Smooth muscle cell (in vitro differentiated cells): ENCODE measurements around the gene TMEM114. TPM values are rescaled to one million over a fixed set of nuclear protein-coding genes. Genes with fewer than 3 reads are reported as not detected.
"Not testable (repeated sequence)": the region's sequence is repeated elsewhere in the genome, so short reads cannot be mapped to it uniquely, and the experiment has no call there.

ENCODE experiments used
- DNase-seq: peaks from one replicate; lab custom pipeline; 2025; ENCODE audit not compliant: unreplicated experiment; lab: John Stamatoyannopoulos, UW
- H2AFZ ChIP-seq: fragments of 200-600 bp; sonication (generic); 2 replicates; pipeline ENCODE4 v1.6.0; 2016; ENCODE audit warnings: antibody characterized with exemption, low read depth, mild to moderate bottlenecking
- H3F3A ChIP-seq: fragments of 200-600 bp; sonication (generic); 2 replicates; pipeline ENCODE4 v1.6.0; 2017; ENCODE audit warnings: antibody characterized with exemption, low read depth
- H3K27ac ChIP-seq: fragments of 200-600 bp; sonication (generic); 2 replicates; pipeline ENCODE4 v1.5.1; 2016; ENCODE audit warnings: low read depth, mild to moderate bottlenecking
- H3K27me3 ChIP-seq: fragments of 200-600 bp; sonication (generic); 2 replicates; pipeline ENCODE4 v1.6.1; 2016; ENCODE audit warnings: low read depth, mild to moderate bottlenecking
- H3K36me3 ChIP-seq: fragments of 200-600 bp; sonication (generic); 2 replicates; pipeline ENCODE4 v1.5.1; 2016; ENCODE audit warnings: low read depth
- H3K4me1 ChIP-seq: fragments of 200-600 bp; sonication (generic); 2 replicates; pipeline ENCODE4 v1.5.1; 2016; ENCODE audit warnings: low read depth
- H3K4me2 ChIP-seq: fragments of 200-600 bp; sonication (generic); 2 replicates; pipeline ENCODE4 v1.6.0; 2016; ENCODE audit warnings: mild to moderate bottlenecking
- H3K4me3 ChIP-seq: fragments of 200-600 bp; sonication (generic); 2 replicates; pipeline ENCODE4 v1.5.1; 2016; ENCODE audit warnings: mild to moderate bottlenecking
- H3K79me2 ChIP-seq: fragments of 200-600 bp; sonication (generic); 2 replicates; pipeline ENCODE4 v1.6.0; 2016; ENCODE audit warnings: low read depth, mild to moderate bottlenecking
- H3K9ac ChIP-seq: fragments of 200-600 bp; sonication (generic); 2 replicates; pipeline ENCODE4 v1.6.0; 2016; ENCODE audit warnings: low read depth
- H3K9me3 ChIP-seq: fragments of 200-600 bp; sonication (generic); replicated peaks from 2 replicates; pipeline ENCODE4 v1.5.1; 2016; ENCODE audit warnings: low read depth
- H4K20me1 ChIP-seq: fragments of 200-600 bp; sonication (generic); 2 replicates; pipeline ENCODE4 v1.6.0; 2016; ENCODE audit warnings: low read depth
- WGBS: methylation state at CpG from one replicate; pipeline ENCODE4 v1.1.7; 2016; ENCODE audit warnings: low lambda C conversion rate; 5-methylcytosine and 5-hydroxymethylcytosine counted together
- polyA plus RNA-seq: library from polyadenylated mRNA; unstranded; fragments of >200 nt; fragmentation: Nextera tagmentation; extraction: Ambion mirVana; gene quantifications from 2 replicates; pipeline ENCODE4 v1.2.1, GENCODE V29; 2016
- total RNA-seq: library from RNA; depleted of rRNA; stranded (reverse); fragments of >200 nt; gene quantifications from 2 replicates; pipeline ENCODE4 v1.2.3, GENCODE V29; 2014
- TF ChIP-seq, protein P1 (sequence below): fragments of 200-600 bp; sonication (generic); IDR thresholded peaks from 2 replicates; pipeline ENCODE4 v1.5.1; 2017; ENCODE audit warnings: borderline replicate concordance, mild to moderate bottlenecking, antibody characterized with exemption; ENCODE audit not compliant: insufficient read depth, poor library complexity, severe bottlenecking

The TMEM114 gene
- total and polyA plus RNA-seq, 2 experiments from 2014 or later: not detected

DNA sequence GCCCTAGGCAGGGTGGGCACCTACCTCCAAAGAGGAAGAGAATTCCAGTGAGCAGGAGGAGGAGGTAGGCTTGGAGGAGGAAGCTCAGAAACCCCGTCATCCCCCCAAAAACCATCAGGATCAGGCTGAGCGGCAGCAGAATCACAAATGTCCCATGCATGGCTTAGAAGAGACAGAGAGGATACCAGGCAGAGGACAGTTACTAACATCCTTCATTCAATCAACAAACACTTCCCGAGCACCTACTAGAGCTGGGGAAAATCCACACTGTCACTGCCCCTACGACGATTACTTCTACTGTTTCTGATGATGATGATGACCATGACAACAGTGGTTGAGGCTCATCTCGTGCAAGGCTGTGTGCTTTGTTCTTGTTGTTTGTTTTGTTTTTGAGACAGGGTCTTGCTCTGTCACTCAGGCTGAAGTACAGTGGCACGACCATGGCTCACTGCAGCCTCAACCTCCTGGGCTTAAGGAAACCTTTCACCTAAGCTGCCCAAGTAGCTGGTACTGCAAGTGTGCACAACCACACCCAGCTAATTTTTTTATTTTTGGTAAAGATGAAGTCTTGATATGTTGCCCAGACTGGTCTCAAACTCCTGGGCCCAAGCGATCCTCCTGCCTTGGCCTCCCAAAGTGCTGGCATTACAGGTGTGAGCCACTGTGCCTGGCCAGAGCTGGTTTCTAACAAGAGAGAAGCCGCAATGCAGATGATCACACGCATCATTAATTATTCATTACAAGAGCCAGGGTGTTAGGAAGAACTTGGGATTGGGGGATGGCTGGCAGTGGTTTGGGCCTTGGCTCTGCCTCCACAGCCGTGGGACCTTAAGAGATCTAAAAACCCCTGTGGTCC lies 18.0 kb downstream of the TMEM114 start:
- Histone ChIP-seq H2AFZ (no peak overlapping the region), H4K20me1 (no peaks in the 10 kb centered on the region), H3K9ac (no peak overlapping the region), H3K27me3 (peaks cover 20% of the 10 kb centered on the region), H3F3A (no peaks in the 10 kb centered on the region), H3K4me2 (no peak overlapping the region), H3K9me3 (no peaks in the 10 kb centered on the region), H3K79me2 (no peaks in the 10 kb centered on the region), H3K27ac (no peak overlapping the region), H3K36me3 (no peaks in the 10 kb centered on the region), H3K4me1 (peaks cover 7% of the 10 kb centered on the region), H3K4me3 (no peak overlapping the region)
- TF ChIP-seq, protein P1, sequence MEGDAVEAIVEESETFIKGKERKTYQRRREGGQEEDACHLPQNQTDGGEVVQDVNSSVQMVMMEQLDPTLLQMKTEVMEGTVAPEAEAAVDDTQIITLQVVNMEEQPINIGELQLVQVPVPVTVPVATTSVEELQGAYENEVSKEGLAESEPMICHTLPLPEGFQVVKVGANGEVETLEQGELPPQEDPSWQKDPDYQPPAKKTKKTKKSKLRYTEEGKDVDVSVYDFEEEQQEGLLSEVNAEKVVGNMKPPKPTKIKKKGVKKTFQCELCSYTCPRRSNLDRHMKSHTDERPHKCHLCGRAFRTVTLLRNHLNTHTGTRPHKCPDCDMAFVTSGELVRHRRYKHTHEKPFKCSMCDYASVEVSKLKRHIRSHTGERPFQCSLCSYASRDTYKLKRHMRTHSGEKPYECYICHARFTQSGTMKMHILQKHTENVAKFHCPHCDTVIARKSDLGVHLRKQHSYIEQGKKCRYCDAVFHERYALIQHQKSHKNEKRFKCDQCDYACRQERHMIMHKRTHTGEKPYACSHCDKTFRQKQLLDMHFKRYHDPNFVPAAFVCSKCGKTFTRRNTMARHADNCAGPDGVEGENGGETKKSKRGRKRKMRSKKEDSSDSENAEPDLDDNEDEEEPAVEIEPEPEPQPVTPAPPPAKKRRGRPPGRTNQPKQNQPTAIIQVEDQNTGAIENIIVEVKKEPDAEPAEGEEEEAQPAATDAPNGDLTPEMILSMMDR: no peak
- no peak for DNase-seq
- WGBS: 84% methylated on average over 11 of the region's 11 CpGs

DNA sequence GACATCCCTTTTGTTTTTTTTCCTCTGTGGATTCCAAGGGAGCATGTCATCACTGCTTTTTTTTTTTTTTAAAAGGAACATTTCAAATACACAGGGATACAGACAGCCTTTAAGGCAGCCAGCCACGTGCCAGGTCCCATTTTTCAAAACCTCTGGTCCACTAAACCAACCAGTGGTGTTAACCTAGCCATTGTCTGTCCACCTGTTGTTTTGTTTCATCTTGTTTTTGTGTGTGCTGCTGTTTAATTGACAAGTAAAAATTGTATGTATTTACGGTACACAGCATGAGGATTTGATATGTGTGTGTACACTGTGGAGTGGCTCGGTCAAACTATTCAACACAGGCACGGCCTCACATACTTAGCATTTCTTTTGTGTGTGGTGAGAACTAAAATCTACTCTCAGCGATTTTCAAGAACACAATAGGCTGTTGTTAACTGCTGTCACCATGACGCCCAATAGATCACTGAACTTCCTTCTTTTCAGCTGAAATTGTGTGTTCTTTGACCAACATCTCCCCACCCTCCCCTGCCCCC lies 19.2 kb downstream of the TMEM114 start:
- WGBS: 40% methylated on average over 6 of the region's 6 CpGs
- Histone ChIP-seq H3K4me1 (peaks cover 7% of the 10 kb centered on the region), H3K9ac (peak overlapping the region; percentile 16), H4K20me1 (no peaks in the 10 kb centered on the region), H3K4me3 (no peak overlapping the region), H2AFZ (no peak overlapping the region), H3K79me2 (no peaks in the 10 kb centered on the region), H3F3A (no peaks in the 10 kb centered on the region), H3K9me3 (no peaks in the 10 kb centered on the region), H3K27ac (peak overlapping the region; percentile 23), H3K27me3 (peaks cover 11% of the 10 kb centered on the region), H3K36me3 (no peaks in the 10 kb centered on the region), H3K4me2 (no peak overlapping the region)
- TF ChIP-seq, protein P1: no peak
- DNase-seq: no peak

DNA sequence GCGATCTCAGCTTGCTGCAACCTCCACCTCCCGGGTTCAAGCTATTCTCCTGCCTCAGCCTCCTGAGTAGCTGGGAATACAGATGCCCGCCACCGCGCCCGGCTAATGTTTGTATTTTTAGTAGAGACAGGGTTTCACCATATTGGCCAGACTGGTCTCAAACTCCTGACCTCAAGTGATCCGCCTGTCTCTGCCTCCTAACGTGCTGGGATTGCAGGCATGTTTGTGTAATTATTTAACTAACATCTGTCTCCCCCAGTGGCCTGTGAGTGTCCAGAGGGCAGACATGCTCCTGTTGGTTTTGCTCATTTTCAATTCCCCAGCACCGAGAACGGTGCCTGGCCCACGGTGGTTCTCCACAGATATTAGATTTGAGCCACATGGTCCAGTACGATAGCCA lies 19.9 kb downstream of the TMEM114 start:
- not testable (repeated sequence) for H3K36me3 ChIP-seq, H3K4me2 ChIP-seq, H3K9ac ChIP-seq, H2AFZ ChIP-seq, H3K4me3 ChIP-seq, H3K4me1 ChIP-seq, H3K27ac ChIP-seq, DNase-seq, H3K9me3 ChIP-seq, H4K20me1 ChIP-seq, H3K79me2 ChIP-seq, H3F3A ChIP-seq
- peaks cover 13% of the 10 kb centered on the region for H3K27me3 ChIP-seq
- 78% methylated on average over 12 of the region's 12 CpGs for WGBS

DNA sequence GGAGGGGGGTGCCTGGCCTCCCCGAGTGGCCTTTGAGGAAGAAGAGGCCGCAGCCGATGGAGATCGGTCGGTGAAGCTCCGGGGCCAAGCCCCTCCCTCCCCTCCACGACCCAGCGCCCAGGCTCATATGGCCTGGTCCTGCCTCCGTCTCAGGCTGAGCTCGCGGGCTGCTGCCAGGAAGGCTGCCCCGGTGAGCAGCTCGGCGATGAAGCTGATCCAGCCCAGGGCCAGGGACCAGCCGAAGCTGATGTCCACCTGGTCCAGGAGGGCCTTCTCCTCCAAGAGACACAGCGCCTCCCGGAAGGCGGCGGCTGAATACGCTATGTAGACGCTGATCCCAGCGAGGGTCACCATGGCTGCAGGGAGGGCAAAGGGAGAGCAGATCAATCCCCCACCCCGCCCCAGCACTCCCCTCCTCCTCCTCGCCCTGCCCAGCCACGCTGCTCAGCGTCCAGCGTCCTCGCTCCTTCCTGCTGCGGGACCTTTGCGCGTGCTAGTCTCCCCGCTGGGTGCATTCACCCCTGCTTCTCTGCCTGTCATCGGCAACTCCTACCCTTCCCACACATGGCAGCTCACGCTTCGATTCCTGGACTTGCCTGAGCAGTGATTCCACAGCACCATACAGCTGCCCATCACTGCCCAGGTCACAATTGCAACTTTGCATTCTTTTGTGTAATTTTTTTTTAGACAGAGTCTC lies 20.5 kb downstream of the TMEM114 start:
- Histone ChIP-seq H3K9ac (no peak overlapping the region), H4K20me1 (no peaks in the 10 kb centered on the region), H3K79me2 (no peaks in the 10 kb centered on the region), H3K9me3 (no peaks in the 10 kb centered on the region), H3F3A (no peaks in the 10 kb centered on the region), H3K27me3 (peaks cover 11% of the 10 kb centered on the region), H3K27ac (no peak overlapping the region), H3K36me3 (no peaks in the 10 kb centered on the region), H3K4me3 (no peak overlapping the region), H2AFZ (no peak overlapping the region), H3K4me1 (peaks cover 7% of the 10 kb centered on the region), H3K4me2 (no peak overlapping the region)
- WGBS: 73% methylated on average over 25 of the region's 35 CpGs
- DNase-seq: no peak
- TF ChIP-seq, protein P1: no peak
